OCI-LY7 (cell line): ENCODE data around the gene C1orf94. TPM values are rescaled to one million over a fixed set of nuclear protein-coding genes. Genes with fewer than 3 reads are reported as not detected.

ENCODE experiments used
- BruUV-seq: library from RNA; stranded (reverse); fragments of 400-500 nt; replicated peaks from 2 replicates; lab custom pipeline; 2021; lab: Mats Ljungman, UMichigan
- CTCF ChIA-PET: fragments of 300-600 bp; sonication (Branson Sonifier 250); formaldehyde crosslinking; loops from one replicate; lab custom pipeline; 2022; ENCODE audit warnings: antibody characterized with exemption; ENCODE audit not compliant: unreplicated experiment; lab: Charles Lee
- POLR2A ChIA-PET: fragments of 300-600 bp; sonication (Branson Sonifier 250); formaldehyde crosslinking; loops from one replicate; lab custom pipeline; 2022; ENCODE audit warnings: antibody characterized with exemption; lab: Charles Lee
- DNase-seq: peaks from one replicate; pipeline ENCODE4 v3.0.0-alpha.2; 2015; ENCODE audit warnings: low spot score
- H2AFZ ChIP-seq: fragments of 200-600 bp; sonication (generic), shearing (Covaris generic); 2 replicates; pipeline ENCODE4 v1.6.1; 2014; ENCODE audit warnings: mild to moderate bottlenecking, antibody characterized with exemption, low read length, moderate library complexity
- H3K27ac ChIP-seq: fragments of 200-600 bp; sonication (generic); 2 replicates; pipeline ENCODE4 v1.5.1; 2014; ENCODE audit warnings: mixed run types, low read depth, mild to moderate bottlenecking, moderate library complexity, low read length, inconsistent platforms; ENCODE audit not compliant: poor library complexity, severe bottlenecking
- H3K36me3 ChIP-seq: fragments of 200-600 bp; sonication (generic); 2 replicates; pipeline ENCODE4 v1.6.1; 2014; ENCODE audit warnings: mild to moderate bottlenecking, antibody characterized with exemption, low read length, moderate library complexity, mixed read lengths; ENCODE audit not compliant: insufficient read depth
- H3K4me1 ChIP-seq: fragments of 200-600 bp; sonication (generic); 2 replicates; pipeline ENCODE4 v1.5.1; 2014; ENCODE audit warnings: mild to moderate bottlenecking, low read length; ENCODE audit not compliant: insufficient read depth, poor library complexity, severe bottlenecking
- H3K4me2 ChIP-seq: fragments of 200-600 bp; sonication (generic); 2 replicates; pipeline ENCODE4 v1.6.1; 2014; ENCODE audit warnings: mild to moderate bottlenecking, low read length
- H3K4me3 ChIP-seq: fragments of 200-600 bp; sonication (generic); 2 replicates; pipeline ENCODE4 v1.5.1; 2014; ENCODE audit warnings: mild to moderate bottlenecking, low read depth, low read length; ENCODE audit not compliant: poor library complexity, severe bottlenecking
- H3K79me2 ChIP-seq: fragments of 200-600 bp; sonication (generic); 2 replicates; pipeline ENCODE4 v1.6.1; 2016; ENCODE audit warnings: low read depth, mild to moderate bottlenecking, low read length, moderate library complexity, mixed read lengths; ENCODE audit not compliant: insufficient read depth
- H3K9me2 ChIP-seq: fragments of 200-600 bp; sonication (generic); 2 replicates; pipeline ENCODE4 v1.6.1; 2016; ENCODE audit warnings: mild to moderate bottlenecking, low read length, mixed read lengths; ENCODE audit not compliant: insufficient read depth
- H3K9me3 ChIP-seq: fragments of 200-600 bp; sonication (generic); 2 replicates; pipeline ENCODE4 v1.6.1; 2014; ENCODE audit warnings: mild to moderate bottlenecking, mixed run types, low read length, mixed read lengths
- H4K20me1 ChIP-seq: fragments of 200-600 bp; sonication (generic); 2 replicates; pipeline ENCODE4 v1.6.1; 2014; ENCODE audit warnings: mild to moderate bottlenecking, antibody characterized with exemption, low read length, moderate library complexity, mixed read lengths; ENCODE audit not compliant: insufficient read depth
- CTCF ChIP-seq: fragments of 200-600 bp; sonication (generic); conservative IDR thresholded peaks from 2 replicates; pipeline ENCODE4 v1.5.1; 2014; ENCODE audit warnings: mild to moderate bottlenecking, antibody characterized with exemption, low read length, moderate library complexity, mixed read lengths
- EZH2phosphoT487 ChIP-seq: fragments of 200-600 bp; sonication (generic); IDR thresholded peaks from 2 replicates; pipeline ENCODE4 v1.6.1; 2018; ENCODE audit warnings: low read depth, borderline replicate concordance, mild to moderate bottlenecking, mixed run types, antibody characterized with exemption, low read length, moderate library complexity, mixed read lengths
- intact Hi-C: fragments of 100-400 bp; cut with micrococcal nuclease; formaldehyde crosslinking; loops from one replicate; pipeline ENCODE4 v1.10.0; 2022; ENCODE audit not compliant: unreplicated experiment
- total RNA-seq, 2 experiments: library from RNA; depleted of rRNA in 1 of 2; stranded (reverse); fragments of >200 nt in 1 of 2; shearing (Covaris generic) in 1 of 2; gene quantifications; 2 replicates each; pipeline ENCODE4 v1.2.3, GENCODE V29; 2014 to 2022

C1orf94 gene
- total RNA-seq, 2 experiments from 2014 or later = not detected

GRCh38 chr1:34237151-34237815, 60.6 kb downstream of the C1orf94 start:
- H4K20me1 ChIP-seq = no peaks in the 10 kb centered on the region
- BruUV-seq = no TSS peak
- H3K36me3 ChIP-seq = no peaks in the 10 kb centered on the region
- intact Hi-C loops = no loop called here
- POLR2A ChIA-PET = interaction anchor here (0.5 kb wide), 1 partner anchor 532 kb away, joined by 3 read pairs; no protein-coding TSS in a partner anchor
- no peak overlapping the region for H3K4me2 ChIP-seq
- H3K27ac ChIP-seq = no peak overlapping the region
- no peak overlapping the region for H3K4me3 ChIP-seq
- H3K9me3 ChIP-seq = no peaks in the 10 kb centered on the region
- H3K79me2 ChIP-seq = no peaks in the 10 kb centered on the region
- H3K9me2 ChIP-seq = no peaks in the 10 kb centered on the region
- H2AFZ ChIP-seq = no peak overlapping the region
- no peaks in the 10 kb centered on the region for H3K4me1 ChIP-seq
- CTCF ChIA-PET = no interaction called here
- TF ChIP-seq CTCF = no peak
- no peak for TF ChIP-seq EZH2phosphoT487
- no peak for DNase-seq

- TF ChIP-seq CTCF (no peak), EZH2phosphoT487 (no peak)
- DNase-seq = no peak
- no peaks in the 10 kb centered on the region for H3K79me2 ChIP-seq
- no TSS peak for BruUV-seq
- H3K4me3 ChIP-seq = no peak overlapping the region
- no peak overlapping the region for H2AFZ ChIP-seq
- no peak overlapping the region for H3K27ac ChIP-seq
- no peaks in the 10 kb centered on the region for H3K9me3 ChIP-seq
- no peaks in the 10 kb centered on the region for H3K4me1 ChIP-seq
- intact Hi-C loops = no loop called here
- no peak overlapping the region for H3K4me2 ChIP-seq
- H3K9me2 ChIP-seq = no peaks in the 10 kb centered on the region
- no peaks in the 10 kb centered on the region for H4K20me1 ChIP-seq
- POLR2A ChIA-PET = no interaction called here
- H3K36me3 ChIP-seq = no peaks in the 10 kb centered on the region
- CTCF ChIA-PET = no interaction called here
Measured at GRCh38 chr1:34245967-34246366, 69.3 kb downstream of the C1orf94 start.

GRCh38 chr1:34250342-34250741, 73.6 kb downstream of the C1orf94 start:
- CTCF ChIA-PET = no interaction called here
- Histone ChIP-seq H3K9me2 (no peaks in the 10 kb centered on the region), H4K20me1 (no peaks in the 10 kb centered on the region), H3K9me3 (no peaks in the 10 kb centered on the region), H3K4me3 (no peak overlapping the region), H3K27ac (no peak overlapping the region), H3K79me2 (no peaks in the 10 kb centered on the region), H3K36me3 (no peaks in the 10 kb centered on the region), H3K4me1 (no peaks in the 10 kb centered on the region), H2AFZ (no peak overlapping the region), H3K4me2 (no peak overlapping the region)
- POLR2A ChIA-PET = no interaction called here
- DNase-seq = no peak
- intact Hi-C loops = no loop called here
- no TSS peak for BruUV-seq
- no peak for TF ChIP-seq EZH2phosphoT487
- no peak for TF ChIP-seq CTCF
